GM18502 (cell line): ENCODE measurements around the gene YWHAQ.
"Not testable (repeated sequence)": the region's sequence is repeated elsewhere in the genome, so short reads cannot be mapped to it uniquely, and the experiment has no call there.

Source experiments
- ATAC-seq: cut with Tn5 transposase; IDR thresholded peaks from one replicate; pipeline ENCODE4 v1.9.1; 2021; ENCODE audit warnings: mild to moderate bottlenecking; ENCODE audit not compliant: unreplicated experiment, poor library complexity

Gene YWHAQ

GRCh38 chr2:9637330-9637729, 6.5 kb upstream of the YWHAQ start:
- ATAC-seq = peak; percentile 47

GRCh38 chr2:9634133-9634532, 3.3 kb upstream of the YWHAQ start:
- ATAC-seq = no peak

- ATAC-seq = no peak
These were observed 1.3 kb upstream of the YWHAQ start for GRCh38 chr2:9631878-9632700.

DNA sequence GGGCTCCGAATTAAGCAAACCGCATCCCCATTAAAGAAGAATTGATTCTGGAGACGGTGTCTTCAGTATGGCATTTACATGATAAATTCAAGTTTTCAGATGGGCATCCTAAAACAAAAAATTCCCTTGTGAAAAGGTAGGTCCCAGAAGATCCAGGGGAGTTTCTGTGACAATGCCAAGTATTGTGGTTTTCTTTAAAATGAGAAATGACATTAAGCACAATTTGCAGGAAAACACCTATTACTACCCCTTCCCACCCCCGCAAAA, 689 bp upstream of the YWHAQ start:
- no peak for ATAC-seq

GRCh38 chr2:9630117-9630735, 571 bp downstream of the YWHAQ start:
- peak; percentile 52 for ATAC-seq

DNA sequence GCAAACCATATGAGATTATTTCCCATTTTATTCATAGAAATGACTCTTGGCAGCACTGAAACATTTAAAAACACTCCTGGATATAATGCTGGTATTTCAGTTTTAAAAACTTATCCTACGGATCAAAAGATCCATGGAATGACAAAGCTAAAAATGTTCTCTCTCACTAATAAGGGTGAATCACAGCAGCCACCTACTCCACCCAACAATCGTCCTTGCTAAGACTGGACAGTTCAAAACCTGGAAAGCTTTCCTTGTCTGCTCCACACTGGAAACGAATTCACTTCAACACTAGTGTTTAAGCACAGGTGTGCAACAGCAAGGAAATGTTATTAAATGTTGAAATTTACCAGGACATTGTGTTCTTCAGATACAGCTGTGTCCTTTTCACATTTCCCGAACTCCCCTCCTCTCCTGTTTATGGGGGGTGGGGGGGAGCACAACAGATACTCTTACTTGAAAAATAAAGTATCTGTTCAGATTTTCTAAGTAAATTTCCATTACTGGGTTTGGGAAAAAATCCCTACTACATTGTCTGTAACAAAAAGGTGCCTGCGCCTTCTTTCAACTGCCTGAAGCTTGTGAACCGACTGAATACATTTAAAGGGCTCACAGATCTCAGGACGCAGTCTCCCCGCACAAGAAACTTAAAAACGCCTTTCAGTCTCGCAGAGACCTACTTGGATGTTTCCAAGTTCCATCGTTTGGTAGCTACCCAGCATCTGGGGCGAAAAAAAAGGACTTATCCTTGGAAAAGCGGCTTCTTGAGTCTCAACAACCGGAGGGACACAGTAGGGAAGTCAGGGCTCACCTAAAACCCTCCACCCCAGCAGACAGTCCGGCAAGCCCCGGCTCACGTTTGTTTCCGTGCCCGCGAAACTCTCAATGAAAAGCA, 1.3 kb downstream of the YWHAQ start:
- peak; percentile 2 for ATAC-seq

GRCh38 chr2:9627310-9627709, 3.5 kb downstream of the YWHAQ start:
- ATAC-seq = no peak

- ATAC-seq = no peak
These were observed 7.6 kb downstream of the YWHAQ start for GRCh38 chr2:9623151-9623550.

GRCh38 chr2:9621655-9622054, 9.1 kb downstream of the YWHAQ start:
- not testable (repeated sequence) for ATAC-seq

GRCh38 chr2:9618410-9618809, 12.4 kb downstream of the YWHAQ start:
- peak; percentile 79 for ATAC-seq

GRCh38 chr2:9617749-9618148, 13.0 kb downstream of the YWHAQ start:
- no peak for ATAC-seq

GRCh38 chr2:9617296-9617695, 13.5 kb downstream of the YWHAQ start:
- no peak for ATAC-seq

DNA sequence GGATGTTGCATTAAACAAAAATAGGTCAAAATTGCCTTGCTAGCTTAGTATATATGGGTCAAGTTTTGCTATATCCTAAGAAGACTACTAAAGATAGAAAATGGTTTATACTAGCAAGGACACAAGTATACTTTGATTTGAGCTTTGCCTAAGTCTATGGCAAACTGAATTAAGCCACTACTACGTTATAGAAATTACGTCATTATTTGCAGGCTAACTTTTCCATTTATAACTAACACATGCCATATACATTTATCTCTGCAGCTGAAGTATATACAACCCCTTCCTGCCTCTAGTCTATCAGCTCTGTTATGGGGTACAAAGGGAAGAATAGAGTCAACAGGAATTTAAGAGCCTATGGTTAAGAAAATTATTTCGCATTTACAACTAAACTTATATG, 16.2 kb downstream of the YWHAQ start:
- no peak for ATAC-seq

DNA sequence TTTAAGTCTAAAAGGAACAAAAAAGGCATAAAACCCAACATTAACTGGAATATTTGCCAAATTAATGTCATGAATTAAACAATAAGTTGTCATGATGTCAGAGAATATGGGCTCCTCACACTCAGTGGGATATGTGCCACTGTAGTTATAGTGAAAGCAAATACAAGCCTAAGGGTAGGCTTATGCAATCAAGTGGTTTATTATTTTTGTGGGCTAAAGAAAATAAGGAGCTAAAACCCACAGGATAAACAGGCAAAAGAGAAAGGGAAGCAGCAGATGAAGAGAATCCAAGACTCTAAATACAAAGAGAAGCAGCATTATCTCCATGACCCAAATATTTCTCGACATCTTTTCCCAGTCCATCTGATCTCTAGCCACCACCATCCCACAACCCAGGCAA, 17.5 kb downstream of the YWHAQ start:
- ATAC-seq = no peak

DNA sequence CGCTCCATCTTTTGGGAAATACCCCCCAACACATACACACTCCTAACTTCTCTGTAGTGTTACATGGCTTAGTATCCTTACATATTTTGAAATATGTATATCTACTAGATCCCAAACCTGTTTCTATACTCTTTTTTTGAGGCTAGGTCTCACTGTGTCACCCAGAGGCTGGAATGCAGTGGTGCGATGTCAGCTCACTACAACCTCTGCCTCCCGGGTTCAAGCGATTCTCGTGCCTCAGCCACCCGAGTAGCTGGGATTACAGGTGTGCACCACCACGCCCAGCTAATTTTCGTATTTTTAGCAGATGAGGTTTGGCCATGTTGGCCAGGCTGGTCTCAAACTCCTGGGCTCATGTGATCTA, 19.3 kb downstream of the YWHAQ start:
- ATAC-seq = not testable (repeated sequence)

- ATAC-seq = no peak
These were observed 19.8 kb downstream of the YWHAQ start for GRCh38 chr2:9610781-9611548.

GRCh38 chr2:9608491-9608890, 22.3 kb downstream of the YWHAQ start:
- ATAC-seq = peak; percentile 24

DNA sequence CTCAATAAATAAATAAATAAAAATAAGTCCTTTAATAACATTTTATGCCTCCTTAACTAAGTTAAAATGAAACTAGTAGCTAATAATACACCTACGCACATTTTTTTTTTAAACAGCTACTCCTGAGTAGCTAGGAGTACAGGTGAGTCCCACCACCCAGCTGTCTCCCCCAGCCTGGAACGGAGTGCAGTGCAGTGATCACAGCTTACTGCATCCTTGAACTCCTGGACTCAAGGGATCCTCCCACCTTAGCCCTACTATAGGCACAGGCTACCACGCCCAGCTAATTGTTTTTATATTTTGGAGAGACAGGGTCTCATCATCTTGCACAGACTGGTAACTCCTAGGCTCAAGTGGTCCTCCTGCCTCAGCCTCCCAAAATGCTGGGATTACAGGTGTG, 28.4 kb downstream of the YWHAQ start:
- no peak for ATAC-seq

DNA sequence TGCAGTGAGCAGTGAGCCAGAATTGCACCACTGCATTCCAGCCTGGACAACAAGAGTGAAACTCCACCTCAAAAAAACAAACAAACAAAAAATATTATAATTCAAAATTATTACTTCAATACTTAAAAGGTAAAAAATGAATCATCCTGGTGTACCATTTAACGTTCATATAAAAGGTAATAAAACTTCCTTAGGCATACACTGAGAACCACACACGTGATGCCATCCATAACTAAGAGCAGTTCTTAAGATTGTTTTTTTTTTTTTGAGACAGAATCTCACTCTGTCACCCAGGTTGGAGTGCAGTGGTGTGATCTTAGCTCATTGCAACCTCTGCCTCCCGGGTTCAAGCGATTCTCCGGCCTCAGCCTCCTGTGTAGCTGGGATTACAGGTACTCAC, 29.4 kb downstream of the YWHAQ start:
- ATAC-seq = no peak

DNA sequence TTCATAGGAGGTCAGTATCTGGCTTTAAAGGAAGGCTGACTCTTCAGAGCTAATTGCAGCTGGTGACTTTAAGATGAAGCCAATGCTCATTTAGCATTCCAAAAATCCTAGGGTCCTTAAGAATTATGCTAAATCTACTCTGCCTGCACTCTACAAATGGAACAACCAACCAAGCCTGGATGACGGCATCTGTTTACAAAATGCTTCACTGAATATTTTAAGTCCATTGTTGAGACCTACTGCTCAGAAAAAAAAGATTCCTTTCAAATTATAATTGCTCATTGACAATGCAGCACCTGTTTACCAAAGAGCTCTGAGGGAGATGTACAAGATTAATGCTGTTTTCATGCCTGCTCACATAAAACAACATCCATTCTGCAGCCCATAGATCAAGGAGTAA, 31.4 kb downstream of the YWHAQ start:
- no peak for ATAC-seq
